GM23338 (cell line): ENCODE measurements around the gene PHLDB3. TPM values are rescaled to one million over a fixed set of nuclear protein-coding genes. Genes with fewer than 3 reads are reported as not detected.
A peak's percentile ranks its signal among the peaks of the same experiment; 100 is the strongest.

ENCODE experiments used
- ATAC-seq: fragments of 200-7000 bp; cut with Tn5 transposase; 3 replicates; pipeline ENCODE4 v1.9.1; 2020
- DNase-seq: peaks from one replicate; pipeline ENCODE4 v3.0.0-alpha.2; 2015; ENCODE audit warnings: low spot score
- H2AFZ ChIP-seq: fragments of 200-600 bp; sonication (generic); 2 replicates; pipeline ENCODE4 v1.8.0; 2016; ENCODE audit warnings: antibody characterized with exemption, mild to moderate bottlenecking, moderate library complexity
- H3F3A ChIP-seq: fragments of 200-600 bp; sonication (generic); replicated peaks from 2 replicates; pipeline ENCODE4 v1.8.0; 2017; ENCODE audit warnings: antibody characterized with exemption, mixed run types, low read depth
- H3K27ac ChIP-seq: fragments of 200-600 bp; sonication (generic); 2 replicates; pipeline ENCODE4 v1.6.1; 2016; ENCODE audit warnings: low read depth
- H3K27me3 ChIP-seq: fragments of 200-600 bp; sonication (generic); 2 replicates; pipeline ENCODE4 v1.8.0; 2016; ENCODE audit warnings: mild to moderate bottlenecking, mixed run types, moderate library complexity; ENCODE audit not compliant: insufficient read depth
- H3K36me3 ChIP-seq: fragments of 200-600 bp; sonication (generic); 2 replicates; pipeline ENCODE4 v1.8.0; 2016; ENCODE audit warnings: mild to moderate bottlenecking; ENCODE audit not compliant: insufficient read depth
- H3K4me1 ChIP-seq: fragments of 200-600 bp; sonication (generic); 2 replicates; pipeline ENCODE4 v1.8.0; 2016; ENCODE audit warnings: mild to moderate bottlenecking, moderate library complexity; ENCODE audit not compliant: insufficient read depth
- H3K4me2 ChIP-seq: fragments of 200-600 bp; sonication (generic); 2 replicates; pipeline ENCODE4 v1.7.1; 2017; ENCODE audit warnings: mixed run types
- H3K4me3 ChIP-seq: fragments of 200-600 bp; sonication (generic); 2 replicates; pipeline ENCODE4 v1.6.1; 2016; ENCODE audit warnings: mixed run types
- H3K79me2 ChIP-seq: fragments of 200-600 bp; sonication (generic); replicated peaks from 2 replicates; pipeline ENCODE4 v1.8.0; 2017; ENCODE audit warnings: mild to moderate bottlenecking; ENCODE audit not compliant: insufficient read depth
- H3K9me2 ChIP-seq: fragments of 200-600 bp; sonication (generic); 2 replicates; pipeline ENCODE4 v1.8.0; 2017; ENCODE audit not compliant: insufficient read depth
- H4K20me1 ChIP-seq: fragments of 200-600 bp; sonication (generic); replicated peaks from 2 replicates; pipeline ENCODE4 v1.8.0; 2017; ENCODE audit warnings: mild to moderate bottlenecking; ENCODE audit not compliant: insufficient read depth
- H3K27ac Mint-ChIP-seq: 2 replicates; pipeline ENCODE4 v1.8.0; 2020; ENCODE audit warnings: inconsistent platforms, mild to moderate bottlenecking, moderate library complexity, mixed read lengths
- H3K27me3 Mint-ChIP-seq: 3 replicates; pipeline ENCODE4 v1.8.0; 2022; ENCODE audit warnings: low read depth, mild to moderate bottlenecking, moderate library complexity, mixed read lengths, inconsistent platforms; ENCODE audit not compliant: insufficient read depth, poor library complexity
- H3K36me3 Mint-ChIP-seq: 3 replicates; pipeline ENCODE4 v1.8.0; 2021; ENCODE audit warnings: low read depth, mild to moderate bottlenecking, inconsistent platforms, moderate library complexity, mixed read lengths
- H3K4me1 Mint-ChIP-seq: 3 replicates; pipeline ENCODE4 v1.8.0; 2020; ENCODE audit warnings: mild to moderate bottlenecking, inconsistent platforms, mixed read lengths
- H3K4me3 Mint-ChIP-seq: 3 replicates; pipeline ENCODE4 v1.8.0; 2021; ENCODE audit warnings: moderate library complexity, mild to moderate bottlenecking, inconsistent platforms, mixed read lengths
- H3K9me3 Mint-ChIP-seq: 3 replicates; pipeline ENCODE4 v1.8.0; 2020; ENCODE audit warnings: moderate library complexity, mild to moderate bottlenecking, inconsistent platforms, mixed read lengths
- CTCF ChIP-seq, 2 experiments: fragments of 200-600 bp in 1 of 2; sonication (generic) in 1 of 2; conservative IDR thresholded peaks; 2 replicates each; pipeline versions ENCODE4 v1.5.1 to v1.6.1; 2016 to 2017; ENCODE audit warnings: antibody characterized with exemption in 2 of 2, low read depth in 2 of 2, mild to moderate bottlenecking in 2 of 2, moderate library complexity in 1 of 2
- NANOG ChIP-seq: IDR thresholded peaks from 2 replicates; pipeline ENCODE4 v1.6.1; 2016; ENCODE audit warnings: antibody characterized with exemption, borderline replicate concordance
- ZNF462 ChIP-seq: fragments of 250-450 bp; sonication (Bioruptor Pico); IDR thresholded peaks from 2 replicates; pipeline ENCODE4 v1.5.0; 2020; ENCODE audit warnings: mild to moderate bottlenecking, moderate library complexity
- polyA plus RNA-seq: library from polyadenylated mRNA; unstranded; fragments of >200 nt; fragmentation: Nextera tagmentation; extraction: Ambion mirVana; gene quantifications from 2 replicates; pipeline ENCODE4 v1.2.1, GENCODE V29; 2016
- total RNA-seq: library from RNA; depleted of rRNA; stranded (reverse); fragments of >200 nt; shearing (Covaris generic); gene quantifications from 2 replicates; pipeline ENCODE4 v1.2.3, GENCODE V29; 2014

PHLDB3 gene
- total and polyA plus RNA-seq, 2 experiments from 2014 or later = 6.3 to 15.4 TPM

- TF ChIP-seq ZNF462 (CRISPR knock-in tag) = no peak
Measured at GRCh38 chr19:43429395-43429794, 75.2 kb downstream of the PHLDB3 start (continued).

- Histone ChIP-seq H3K4me2 (no peak overlapping the region), H3K79me2 (no peaks in the 10 kb centered on the region), H3K27me3 (no peaks in the 10 kb centered on the region), H3K9me2 (no peaks in the 10 kb centered on the region), H3K27ac (no peak overlapping the region), H3K36me3 (no peaks in the 10 kb centered on the region), H3K4me3 (no peak overlapping the region), H3F3A (no peaks in the 10 kb centered on the region), H2AFZ (0 out of 2 replicates have a peak overlapping the region, but pooled peaks have one; percentile 11), H4K20me1 (no peaks in the 10 kb centered on the region), H3K4me1 (peaks cover 10% of the 10 kb centered on the region)
- DNase-seq (peak; percentile 65), ATAC-seq (peak; percentile 71)
- H3K27ac Mint-ChIP-seq = no peak overlapping the region
- no peaks in the 10 kb centered on the region; the same call in 2 of the 3 replicates for H3K9me3 Mint-ChIP-seq
- H3K4me3 Mint-ChIP-seq = no peak overlapping the region
- no peak for TF ChIP-seq ZNF462 (CRISPR knock-in tag)
- TF ChIP-seq CTCF (conservative IDR thresholded peaks at IDR 0.05; ENCODE audit: low read depth in 2 of 2) = peak; percentile 70 to 71
- no peak for TF ChIP-seq NANOG
- H3K27me3 Mint-ChIP-seq = peaks cover 7% of the 10 kb centered on the region
- H3K36me3 Mint-ChIP-seq = no peaks in the 10 kb centered on the region
- peaks cover 15% of the 10 kb centered on the region for H3K4me1 Mint-ChIP-seq
Measured at GRCh38 chr19:43425567-43426392, 78.8 kb downstream of the PHLDB3 start.
